ENCODE results near the gene WNT7B. TPM values are rescaled to one million over a fixed set of nuclear protein-coding genes. Genes with fewer than 3 reads are reported as not detected.

The WNT7B gene
- total RNA-seq, 1 experiment from 2014 or later = 0.33 TPM

DNA sequence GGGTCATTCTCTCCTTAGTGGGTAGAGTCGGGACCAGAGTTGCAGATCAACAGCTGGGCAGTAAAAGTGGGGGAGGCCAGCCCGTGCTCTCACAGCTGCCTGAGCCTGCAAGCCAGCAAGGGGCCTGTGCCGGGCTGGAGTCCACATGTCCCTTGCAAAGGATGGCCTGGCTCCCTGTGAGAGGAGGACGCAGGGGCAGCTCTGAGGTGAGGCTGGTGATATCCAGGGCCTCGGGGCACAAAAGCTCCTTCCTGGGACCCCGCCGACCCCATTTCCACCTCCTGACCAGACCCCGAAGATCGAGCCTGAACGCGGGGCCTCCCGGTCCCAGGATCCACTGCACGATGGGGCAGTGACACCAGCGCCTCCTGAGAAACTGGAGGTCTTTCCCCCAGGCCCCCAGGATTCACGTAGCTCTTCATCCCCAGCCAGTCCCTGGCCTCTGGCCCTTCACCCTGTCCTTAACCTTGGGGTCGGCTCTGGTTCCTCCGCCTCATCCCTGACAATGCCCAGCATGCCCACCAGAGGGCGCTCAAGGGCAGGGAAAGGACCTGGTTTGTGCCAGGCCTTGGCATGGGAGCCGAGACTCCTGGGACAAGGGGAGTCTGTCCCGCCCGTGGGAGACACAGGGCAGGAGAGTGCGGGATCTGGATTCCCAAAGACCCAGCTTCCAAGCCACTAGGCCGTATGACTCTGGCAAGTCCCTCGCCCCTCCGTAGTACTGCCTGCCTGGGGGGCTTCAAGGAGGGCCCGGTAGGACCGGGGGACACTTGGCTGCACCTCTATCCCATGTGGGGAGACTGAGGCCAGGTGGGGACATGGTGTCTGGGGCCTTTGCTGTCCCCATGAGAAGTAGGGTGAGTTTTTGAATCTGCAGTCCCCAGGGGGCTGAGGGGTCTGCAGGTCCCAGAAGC lies 17.8 kb upstream of the WNT7B start:
- Mint-ChIP-seq H3K4me3 (no peak overlapping the region), H3K27ac (no peak overlapping the region), H3K4me1 (peaks cover 2% of the 10 kb centered on the region; the same call in 1 of the 2 replicates), H3K36me3 (no peaks in the 10 kb centered on the region), H3K27me3 (ENCODE audit: low read depth) (no peaks in the 10 kb centered on the region; the same call in 1 of the 2 replicates), H3K9me3 (peaks cover 10% of the 10 kb centered on the region)
- DNase-seq (ENCODE audit: low spot score) (peak; percentile 95), ATAC-seq (peak; percentile 89)
- POLR2A ChIA-PET = interaction anchor here (0.7 kb wide), 1 partner anchor 78 kb away, joined by 3 read pairs; no protein-coding TSS in a partner anchor
- TF ChIP-seq, protein P1, sequence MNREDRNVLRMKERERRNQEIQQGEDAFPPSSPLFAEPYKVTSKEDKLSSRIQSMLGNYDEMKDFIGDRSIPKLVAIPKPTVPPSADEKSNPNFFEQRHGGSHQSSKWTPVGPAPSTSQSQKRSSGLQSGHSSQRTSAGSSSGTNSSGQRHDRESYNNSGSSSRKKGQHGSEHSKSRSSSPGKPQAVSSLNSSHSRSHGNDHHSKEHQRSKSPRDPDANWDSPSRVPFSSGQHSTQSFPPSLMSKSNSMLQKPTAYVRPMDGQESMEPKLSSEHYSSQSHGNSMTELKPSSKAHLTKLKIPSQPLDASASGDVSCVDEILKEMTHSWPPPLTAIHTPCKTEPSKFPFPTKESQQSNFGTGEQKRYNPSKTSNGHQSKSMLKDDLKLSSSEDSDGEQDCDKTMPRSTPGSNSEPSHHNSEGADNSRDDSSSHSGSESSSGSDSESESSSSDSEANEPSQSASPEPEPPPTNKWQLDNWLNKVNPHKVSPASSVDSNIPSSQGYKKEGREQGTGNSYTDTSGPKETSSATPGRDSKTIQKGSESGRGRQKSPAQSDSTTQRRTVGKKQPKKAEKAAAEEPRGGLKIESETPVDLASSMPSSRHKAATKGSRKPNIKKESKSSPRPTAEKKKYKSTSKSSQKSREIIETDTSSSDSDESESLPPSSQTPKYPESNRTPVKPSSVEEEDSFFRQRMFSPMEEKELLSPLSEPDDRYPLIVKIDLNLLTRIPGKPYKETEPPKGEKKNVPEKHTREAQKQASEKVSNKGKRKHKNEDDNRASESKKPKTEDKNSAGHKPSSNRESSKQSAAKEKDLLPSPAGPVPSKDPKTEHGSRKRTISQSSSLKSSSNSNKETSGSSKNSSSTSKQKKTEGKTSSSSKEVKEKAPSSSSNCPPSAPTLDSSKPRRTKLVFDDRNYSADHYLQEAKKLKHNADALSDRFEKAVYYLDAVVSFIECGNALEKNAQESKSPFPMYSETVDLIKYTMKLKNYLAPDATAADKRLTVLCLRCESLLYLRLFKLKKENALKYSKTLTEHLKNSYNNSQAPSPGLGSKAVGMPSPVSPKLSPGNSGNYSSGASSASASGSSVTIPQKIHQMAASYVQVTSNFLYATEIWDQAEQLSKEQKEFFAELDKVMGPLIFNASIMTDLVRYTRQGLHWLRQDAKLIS (CRISPR knock-in tag; IDR thresholded peaks at IDR 0.05; ENCODE audit: borderline replicate concordance) = no peak
- TF ChIP-seq ZNF121 (CRISPR knock-in tag; IDR thresholded peaks at IDR 0.05) (peak; percentile 91), GTF2I (CRISPR knock-in tag; conservative IDR thresholded peaks at IDR 0.05) (no peak), FOXJ3 (CRISPR knock-in tag; IDR thresholded peaks at IDR 0.05; ENCODE audit: borderline replicate concordance) (no peak), PRRX2 (CRISPR knock-in tag; IDR thresholded peaks at IDR 0.05) (no peak), NFATC4 (CRISPR knock-in tag; IDR thresholded peaks at IDR 0.05) (no peak), RORB (CRISPR knock-in tag; IDR thresholded peaks at IDR 0.05) (no peak), CBFB (CRISPR knock-in tag; IDR thresholded peaks at IDR 0.05; ENCODE audit: low read depth) (no peak), FOXP1 (CRISPR knock-in tag; IDR thresholded peaks at IDR 0.05; ENCODE audit: borderline replicate concordance) (peak; percentile 45; the same call in 1 of the 2 replicates), TEAD1 (CRISPR knock-in tag; IDR thresholded peaks at IDR 0.05) (no peak), ESRRA (CRISPR knock-in tag; IDR thresholded peaks at IDR 0.05; ENCODE audit: borderline replicate concordance) (no peak)
- TF ChIP-seq, protein P2, sequence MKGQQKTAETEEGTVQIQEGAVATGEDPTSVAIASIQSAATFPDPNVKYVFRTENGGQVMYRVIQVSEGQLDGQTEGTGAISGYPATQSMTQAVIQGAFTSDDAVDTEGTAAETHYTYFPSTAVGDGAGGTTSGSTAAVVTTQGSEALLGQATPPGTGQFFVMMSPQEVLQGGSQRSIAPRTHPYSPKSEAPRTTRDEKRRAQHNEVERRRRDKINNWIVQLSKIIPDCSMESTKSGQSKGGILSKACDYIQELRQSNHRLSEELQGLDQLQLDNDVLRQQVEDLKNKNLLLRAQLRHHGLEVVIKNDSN (CRISPR knock-in tag; IDR thresholded peaks at IDR 0.05) = no peak
- TF ChIP-seq, protein P3, sequence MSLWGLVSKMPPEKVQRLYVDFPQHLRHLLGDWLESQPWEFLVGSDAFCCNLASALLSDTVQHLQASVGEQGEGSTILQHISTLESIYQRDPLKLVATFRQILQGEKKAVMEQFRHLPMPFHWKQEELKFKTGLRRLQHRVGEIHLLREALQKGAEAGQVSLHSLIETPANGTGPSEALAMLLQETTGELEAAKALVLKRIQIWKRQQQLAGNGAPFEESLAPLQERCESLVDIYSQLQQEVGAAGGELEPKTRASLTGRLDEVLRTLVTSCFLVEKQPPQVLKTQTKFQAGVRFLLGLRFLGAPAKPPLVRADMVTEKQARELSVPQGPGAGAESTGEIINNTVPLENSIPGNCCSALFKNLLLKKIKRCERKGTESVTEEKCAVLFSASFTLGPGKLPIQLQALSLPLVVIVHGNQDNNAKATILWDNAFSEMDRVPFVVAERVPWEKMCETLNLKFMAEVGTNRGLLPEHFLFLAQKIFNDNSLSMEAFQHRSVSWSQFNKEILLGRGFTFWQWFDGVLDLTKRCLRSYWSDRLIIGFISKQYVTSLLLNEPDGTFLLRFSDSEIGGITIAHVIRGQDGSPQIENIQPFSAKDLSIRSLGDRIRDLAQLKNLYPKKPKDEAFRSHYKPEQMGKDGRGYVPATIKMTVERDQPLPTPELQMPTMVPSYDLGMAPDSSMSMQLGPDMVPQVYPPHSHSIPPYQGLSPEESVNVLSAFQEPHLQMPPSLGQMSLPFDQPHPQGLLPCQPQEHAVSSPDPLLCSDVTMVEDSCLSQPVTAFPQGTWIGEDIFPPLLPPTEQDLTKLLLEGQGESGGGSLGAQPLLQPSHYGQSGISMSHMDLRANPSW (CRISPR knock-in tag; conservative IDR thresholded peaks at IDR 0.05; ENCODE audit: low read depth) = no peak
- TF ChIP-seq, protein P4, sequence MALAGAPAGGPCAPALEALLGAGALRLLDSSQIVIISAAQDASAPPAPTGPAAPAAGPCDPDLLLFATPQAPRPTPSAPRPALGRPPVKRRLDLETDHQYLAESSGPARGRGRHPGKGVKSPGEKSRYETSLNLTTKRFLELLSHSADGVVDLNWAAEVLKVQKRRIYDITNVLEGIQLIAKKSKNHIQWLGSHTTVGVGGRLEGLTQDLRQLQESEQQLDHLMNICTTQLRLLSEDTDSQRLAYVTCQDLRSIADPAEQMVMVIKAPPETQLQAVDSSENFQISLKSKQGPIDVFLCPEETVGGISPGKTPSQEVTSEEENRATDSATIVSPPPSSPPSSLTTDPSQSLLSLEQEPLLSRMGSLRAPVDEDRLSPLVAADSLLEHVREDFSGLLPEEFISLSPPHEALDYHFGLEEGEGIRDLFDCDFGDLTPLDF (CRISPR knock-in tag; IDR thresholded peaks at IDR 0.05) = no peak
- TF ChIP-seq, protein P5, sequence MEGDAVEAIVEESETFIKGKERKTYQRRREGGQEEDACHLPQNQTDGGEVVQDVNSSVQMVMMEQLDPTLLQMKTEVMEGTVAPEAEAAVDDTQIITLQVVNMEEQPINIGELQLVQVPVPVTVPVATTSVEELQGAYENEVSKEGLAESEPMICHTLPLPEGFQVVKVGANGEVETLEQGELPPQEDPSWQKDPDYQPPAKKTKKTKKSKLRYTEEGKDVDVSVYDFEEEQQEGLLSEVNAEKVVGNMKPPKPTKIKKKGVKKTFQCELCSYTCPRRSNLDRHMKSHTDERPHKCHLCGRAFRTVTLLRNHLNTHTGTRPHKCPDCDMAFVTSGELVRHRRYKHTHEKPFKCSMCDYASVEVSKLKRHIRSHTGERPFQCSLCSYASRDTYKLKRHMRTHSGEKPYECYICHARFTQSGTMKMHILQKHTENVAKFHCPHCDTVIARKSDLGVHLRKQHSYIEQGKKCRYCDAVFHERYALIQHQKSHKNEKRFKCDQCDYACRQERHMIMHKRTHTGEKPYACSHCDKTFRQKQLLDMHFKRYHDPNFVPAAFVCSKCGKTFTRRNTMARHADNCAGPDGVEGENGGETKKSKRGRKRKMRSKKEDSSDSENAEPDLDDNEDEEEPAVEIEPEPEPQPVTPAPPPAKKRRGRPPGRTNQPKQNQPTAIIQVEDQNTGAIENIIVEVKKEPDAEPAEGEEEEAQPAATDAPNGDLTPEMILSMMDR (IDR thresholded peaks at IDR 0.05) = peak; percentile 96
- CTCF ChIA-PET = interaction anchor here (0.6 to 5.2 kb wide), 49 partner anchors 8 to 652 kb away, joined by 3 to 148 read pairs (median 4); partner anchors contain the start of gene TTC38
